Heart left ventricle (tissue), 13 donors: ENCODE measurements around the gene MRTO4.

ENCODE experiments used
- CTCF ChIP-seq, 12 donors: fragments of 200-600 bp; sonication (generic) in 4 of 12; IDR thresholded peaks; one replicate each; pipeline versions ENCODE4 v1.5.0 to v1.8.0; 2018 to 2022; ENCODE audit warnings: antibody characterized with exemption in 12 of 12, mild to moderate bottlenecking in 5 of 12
- POLR2A ChIP-seq, 2 donors: fragments of 450-650 bp; IDR thresholded peaks; one replicate each; pipeline ENCODE4 v1.6.1; 2017; ENCODE audit warnings: antibody characterized with exemption in 2 of 2, mild to moderate bottlenecking in 2 of 2, moderate library complexity in 2 of 2
- donor health status: ischemic (EF 13 %, LVEDD 7.1; RV severe dilation, severe dysfunction).
- donor health status: DM: no; HTN: yes; CAD: no.
- donor health status: DM: no; HTN: no; CAD: no.
- donor health status: ischemic (EF 25% LVEDD 6.9; RV normal size, moderate dysfunction).
- donor health status: ischemic (EF 25% LVEDD 5.7; RV mildly dilated, moderate dysfunction).
- donor health status: ischemic (EF 35%, LVEDD 5.7; RV mildly dilated, moderate dysfunction).
- donor health status: nonischemic (EF 11% LVEDD 7.7; RV severe dilation, severe dysfunction).
- donor health status: DM: yes; HTN: yes; CAD: no.
- donor health status: PGD.
- donor health status: ischemic (EF 29% LVEDD 5.4; RV normal size, mild dysfunction).
- donor health status: nonischemic (EF 23%, LVEDD 6.1; RV moderate dilation, normal function).

- TF ChIP-seq POLR2A (IDR thresholded peaks at IDR 0.05) (no peak), CTCF (IDR thresholded peaks at IDR 0.05) (no peak)
These were observed 16.8 kb downstream of the MRTO4 start for GRCh38 chr1:19268445-19268844.
